ENCODE data around the gene SPDYE4.
A peak's percentile ranks its signal among the peaks of the same experiment; 100 is the strongest.

The SPDYE4 gene

DNA sequence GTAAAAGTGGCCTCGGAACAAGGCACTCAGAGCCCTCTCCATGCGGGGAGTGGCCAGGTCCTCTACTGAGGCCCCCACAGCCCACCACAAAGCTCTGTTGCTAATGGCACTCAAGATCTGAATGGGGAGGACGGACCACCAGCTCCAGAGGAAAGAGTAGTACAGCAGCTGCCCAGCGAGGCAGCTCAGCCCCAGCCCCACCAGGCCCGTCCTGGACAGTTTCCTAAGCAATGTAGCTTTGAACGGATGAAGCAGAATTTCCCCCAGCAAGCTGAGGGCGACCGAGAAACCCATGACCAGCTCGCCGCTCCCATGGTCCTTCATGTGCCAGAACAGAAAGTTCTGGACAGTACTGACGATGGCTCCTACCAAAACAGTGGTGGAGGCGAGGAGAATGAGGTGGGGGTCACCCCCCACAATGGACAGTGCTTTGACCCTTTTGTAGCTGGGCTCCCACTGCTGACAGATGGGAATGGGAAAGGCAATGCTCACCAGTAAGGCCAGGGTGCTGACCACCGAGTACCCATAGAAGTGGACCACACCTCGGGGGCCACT lies 39.4 kb upstream of the SPDYE4 start:
- Mint-ChIP-seq H3K4me1 (peaks cover 16% of the 10 kb centered on the region), H3K36me3 (ENCODE audit: low read depth) (no peaks in the 10 kb centered on the region), H3K4me3 (peak overlapping the region in 1 of 3 experiments; percentile 10), H3K9me3 (peaks cover 5% of the 10 kb centered on the region), H3K27ac (no peak overlapping the region), H3K27me3 (ENCODE audit: low read depth) (peaks cover 54% of the 10 kb centered on the region)
- TF ChIP-seq, protein P1, sequence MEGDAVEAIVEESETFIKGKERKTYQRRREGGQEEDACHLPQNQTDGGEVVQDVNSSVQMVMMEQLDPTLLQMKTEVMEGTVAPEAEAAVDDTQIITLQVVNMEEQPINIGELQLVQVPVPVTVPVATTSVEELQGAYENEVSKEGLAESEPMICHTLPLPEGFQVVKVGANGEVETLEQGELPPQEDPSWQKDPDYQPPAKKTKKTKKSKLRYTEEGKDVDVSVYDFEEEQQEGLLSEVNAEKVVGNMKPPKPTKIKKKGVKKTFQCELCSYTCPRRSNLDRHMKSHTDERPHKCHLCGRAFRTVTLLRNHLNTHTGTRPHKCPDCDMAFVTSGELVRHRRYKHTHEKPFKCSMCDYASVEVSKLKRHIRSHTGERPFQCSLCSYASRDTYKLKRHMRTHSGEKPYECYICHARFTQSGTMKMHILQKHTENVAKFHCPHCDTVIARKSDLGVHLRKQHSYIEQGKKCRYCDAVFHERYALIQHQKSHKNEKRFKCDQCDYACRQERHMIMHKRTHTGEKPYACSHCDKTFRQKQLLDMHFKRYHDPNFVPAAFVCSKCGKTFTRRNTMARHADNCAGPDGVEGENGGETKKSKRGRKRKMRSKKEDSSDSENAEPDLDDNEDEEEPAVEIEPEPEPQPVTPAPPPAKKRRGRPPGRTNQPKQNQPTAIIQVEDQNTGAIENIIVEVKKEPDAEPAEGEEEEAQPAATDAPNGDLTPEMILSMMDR (IDR thresholded peaks at IDR 0.05; ENCODE audit: unreplicated experiment in 3 of 3): no peak

DNA sequence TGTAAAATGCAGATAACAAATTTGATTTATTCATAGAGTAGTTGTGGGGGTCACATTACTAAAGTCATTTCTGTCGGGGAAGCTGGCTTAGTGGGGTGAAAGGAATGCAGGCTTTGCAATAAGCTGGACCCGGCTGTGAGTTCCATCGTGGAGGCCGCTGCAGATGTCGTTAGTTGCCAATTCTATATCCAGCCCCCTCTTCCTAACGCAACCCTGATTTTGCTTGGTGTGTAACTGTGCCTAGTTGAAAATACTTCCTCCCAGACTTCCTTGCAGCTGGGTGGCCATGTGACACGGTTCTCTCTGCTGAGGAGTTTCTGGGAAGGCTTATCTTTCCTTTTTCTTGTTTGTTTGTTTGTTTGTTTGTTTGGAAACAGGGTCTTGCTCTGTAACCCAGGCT lies 36.3 kb upstream of the SPDYE4 start:
- Mint-ChIP-seq H3K4me3 (no peak overlapping the region), H3K27me3 (ENCODE audit: low read depth) (peaks cover 33% of the 10 kb centered on the region), H3K36me3 (ENCODE audit: low read depth) (no peaks in the 10 kb centered on the region), H3K4me1 (peaks cover 12% of the 10 kb centered on the region), H3K9me3 (peaks cover 10% of the 10 kb centered on the region), H3K27ac (peak overlapping the region; percentile 56 to 86 (median 63))
- TF ChIP-seq, protein P1 (IDR thresholded peaks at IDR 0.05; ENCODE audit: unreplicated experiment in 3 of 3): no peak

DNA sequence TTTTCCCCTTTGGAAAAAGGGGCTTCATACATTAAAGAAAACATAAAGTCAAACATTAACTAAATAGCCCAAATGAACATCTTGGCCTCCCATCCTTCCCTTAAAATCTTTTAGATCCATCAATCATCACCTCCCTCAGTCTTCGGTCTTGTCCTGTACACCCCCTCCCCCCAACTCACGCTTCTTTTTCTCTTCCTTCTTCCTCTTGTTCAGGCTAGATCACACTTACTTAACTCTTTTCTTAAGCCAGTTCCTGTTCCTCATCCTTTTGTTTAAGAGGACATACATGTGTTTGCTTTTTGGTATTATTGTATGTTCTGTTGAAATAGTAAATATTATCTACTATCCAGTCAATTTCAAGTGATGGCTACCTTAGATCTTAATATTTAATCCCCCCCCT lies 35.3 kb upstream of the SPDYE4 start:
- Mint-ChIP-seq H3K4me1 (peaks cover 9% of the 10 kb centered on the region), H3K27me3 (ENCODE audit: low read depth) (peaks cover 27% of the 10 kb centered on the region), H3K4me3 (no peak overlapping the region), H3K27ac (peak overlapping the region in 2 of 3 experiments; percentile 45 to 63), H3K36me3 (ENCODE audit: low read depth) (no peaks in the 10 kb centered on the region), H3K9me3 (peaks cover 10% of the 10 kb centered on the region)
- TF ChIP-seq, protein P1 (IDR thresholded peaks at IDR 0.05; ENCODE audit: unreplicated experiment in 3 of 3): no peak

DNA sequence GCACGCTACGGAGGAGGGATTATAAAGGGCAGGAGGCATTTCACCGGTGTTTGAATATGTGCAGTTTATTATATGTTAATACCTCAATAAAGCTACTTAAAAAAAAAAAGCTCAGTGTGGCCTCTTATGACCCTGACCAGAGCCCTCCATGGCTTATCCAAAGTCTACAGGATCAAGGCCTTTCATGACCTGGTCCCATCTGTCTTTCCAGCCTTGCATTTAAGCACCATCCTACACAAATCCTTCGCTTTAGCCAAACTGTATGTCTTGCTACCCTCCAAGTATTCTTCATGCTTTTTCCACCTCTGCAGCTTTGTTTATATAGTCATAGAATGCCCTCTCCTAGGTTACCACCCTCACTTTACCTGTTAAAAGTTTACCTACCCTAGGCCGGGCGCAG lies 34.3 kb upstream of the SPDYE4 start:
- H3K27ac Mint-ChIP-seq: no peak overlapping the region
- TF ChIP-seq, protein P1 (IDR thresholded peaks at IDR 0.05; ENCODE audit: unreplicated experiment in 3 of 3): no peak
- peaks cover 10% of the 10 kb centered on the region for H3K9me3 Mint-ChIP-seq
- no peaks in the 10 kb centered on the region for H3K36me3 Mint-ChIP-seq (ENCODE audit: low read depth)
- H3K4me3 Mint-ChIP-seq: no peak overlapping the region
- H3K4me1 Mint-ChIP-seq: peaks cover 9% of the 10 kb centered on the region
- H3K27me3 Mint-ChIP-seq (ENCODE audit: low read depth): peaks cover 17% of the 10 kb centered on the region

DNA sequence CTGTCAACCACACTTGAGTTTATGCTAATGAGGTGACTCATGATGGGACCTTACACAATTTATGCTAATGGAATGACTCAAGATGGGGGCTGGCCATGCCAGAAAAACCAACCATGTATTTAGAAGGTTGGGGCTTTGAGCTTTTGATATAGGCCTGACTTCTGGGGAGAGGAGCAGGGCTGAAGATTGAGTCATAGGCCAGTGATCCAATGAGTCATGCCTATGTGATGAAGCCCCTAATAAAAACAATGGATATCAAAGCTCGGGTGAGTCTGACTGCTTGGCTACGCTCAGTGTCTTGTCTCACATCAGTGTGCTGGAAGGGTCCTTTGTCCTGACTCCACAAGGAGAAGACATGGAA lies 33.5 kb upstream of the SPDYE4 start:
- H3K4me3 Mint-ChIP-seq: no peak overlapping the region
- TF ChIP-seq, protein P1 (IDR thresholded peaks at IDR 0.05; ENCODE audit: unreplicated experiment in 3 of 3): no peak
- H3K36me3 Mint-ChIP-seq (ENCODE audit: low read depth): no peaks in the 10 kb centered on the region
- no peak overlapping the region for H3K27ac Mint-ChIP-seq
- peaks cover 11% of the 10 kb centered on the region for H3K27me3 Mint-ChIP-seq (ENCODE audit: low read depth)
- H3K4me1 Mint-ChIP-seq: peaks cover 9% of the 10 kb centered on the region
- H3K9me3 Mint-ChIP-seq: peaks cover 10% of the 10 kb centered on the region

DNA sequence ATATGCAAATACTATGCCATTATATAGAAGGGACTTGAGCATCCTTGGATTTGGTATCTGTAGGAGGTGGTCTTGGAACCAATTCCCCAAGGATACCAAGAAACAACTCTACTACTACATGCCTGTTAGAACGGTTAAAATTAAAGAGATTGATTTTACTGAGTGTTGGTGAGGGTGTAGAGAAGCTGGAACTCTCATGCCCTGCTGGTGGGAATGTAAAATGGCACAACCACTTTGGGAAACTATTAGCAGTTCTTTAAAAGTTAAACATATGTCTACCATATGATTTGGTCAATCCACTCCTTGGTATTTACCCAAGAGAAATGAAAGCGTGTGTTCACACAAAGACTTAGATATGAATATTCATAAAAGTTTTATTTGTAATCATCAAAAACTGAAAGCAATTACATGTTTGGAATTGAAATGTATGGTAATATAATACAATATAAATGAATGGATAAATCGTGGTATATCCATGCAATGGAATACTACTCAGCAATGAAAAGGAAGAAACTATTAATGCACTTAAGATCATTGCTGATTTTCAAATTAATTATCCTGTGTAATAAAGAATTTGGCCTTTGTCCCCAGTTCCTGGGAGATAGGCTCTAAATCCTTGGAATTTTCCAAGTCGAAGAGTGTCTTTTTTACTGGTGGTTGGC lies 33.0 kb upstream of the SPDYE4 start:
- Mint-ChIP-seq H3K4me3 (no peak overlapping the region), H3K36me3 (ENCODE audit: low read depth) (no peaks in the 10 kb centered on the region), H3K27me3 (ENCODE audit: low read depth) (peaks cover 14% of the 10 kb centered on the region), H3K27ac (no peak overlapping the region), H3K4me1 (peaks cover 9% of the 10 kb centered on the region), H3K9me3 (peaks cover 10% of the 10 kb centered on the region)
- TF ChIP-seq, protein P1 (IDR thresholded peaks at IDR 0.05; ENCODE audit: unreplicated experiment in 3 of 3): peak in 1 of 3 experiments; percentile 13
